ENCODE results near the gene SYNGR4.
A peak's percentile ranks its signal among the peaks of the same experiment; 100 is the strongest.
"Not testable (repeated sequence)": the region's sequence is repeated elsewhere in the genome, so short reads cannot be mapped to it uniquely, and the experiment has no call there.

SYNGR4 gene

GRCh38 chr19:48370955-48371354 is 6.8 kb downstream of the SYNGR4 start:
- DNase-seq (ENCODE audit: extremely low read depth in 1 of 2, low read depth in 1 of 2): no peak

- no peak for DNase-seq (ENCODE audit: extremely low read depth in 1 of 2, low read depth in 1 of 2)
These were observed 7.2 kb downstream of the SYNGR4 start for GRCh38 chr19:48371367-48371766.

GRCh38 chr19:48371771-48372170 is 7.6 kb downstream of the SYNGR4 start:
- not testable (repeated sequence) for DNase-seq (ENCODE audit: extremely low read depth in 1 of 2, low read depth in 1 of 2)

DNA sequence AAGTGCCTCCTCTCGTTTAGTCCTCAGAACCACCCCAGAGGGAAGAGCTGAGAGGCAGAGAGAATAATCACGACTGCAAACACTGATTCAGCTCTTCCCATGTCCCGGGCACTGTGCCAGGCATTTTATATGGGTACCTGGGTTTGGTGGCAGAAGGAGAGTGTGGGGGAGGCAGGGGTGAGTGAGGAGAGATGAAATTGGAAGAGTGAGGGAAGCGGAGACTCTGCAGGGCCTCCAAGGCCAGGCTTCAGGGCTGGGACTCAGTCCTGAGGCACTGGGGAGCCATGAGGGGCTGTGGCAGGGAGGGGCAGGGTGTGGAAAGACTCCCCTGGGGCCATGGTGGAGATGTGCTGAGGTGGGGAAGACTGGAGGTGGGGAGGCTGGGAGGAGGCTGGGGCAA is 8.7 kb downstream of the SYNGR4 start:
- DNase-seq (ENCODE audit: extremely low read depth in 1 of 2, low read depth in 1 of 2): no peak

GRCh38 chr19:48373567-48373966 is 9.4 kb downstream of the SYNGR4 start:
- no peak for DNase-seq (ENCODE audit: extremely low read depth in 1 of 2, low read depth in 1 of 2)

DNA sequence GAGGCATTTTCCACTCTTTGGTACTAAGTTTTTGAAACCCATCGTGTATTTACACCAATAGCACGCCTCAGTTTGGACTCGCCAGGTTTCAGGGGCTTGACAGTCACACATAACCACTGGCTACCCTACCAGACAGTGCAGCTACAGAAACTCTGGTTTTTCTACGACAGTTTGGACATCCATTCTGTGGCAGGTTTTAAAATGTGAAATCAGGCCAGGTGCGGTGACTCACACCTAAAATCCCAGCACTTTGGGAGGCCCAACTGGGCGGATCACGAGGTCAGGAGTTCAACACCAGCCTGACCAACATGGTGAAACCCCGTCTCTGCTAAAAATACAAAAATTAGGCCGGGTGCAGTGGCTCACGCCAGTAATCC is 14.0 kb downstream of the SYNGR4 start:
- DNase-seq (ENCODE audit: extremely low read depth in 1 of 2, low read depth in 1 of 2): no peak

DNA sequence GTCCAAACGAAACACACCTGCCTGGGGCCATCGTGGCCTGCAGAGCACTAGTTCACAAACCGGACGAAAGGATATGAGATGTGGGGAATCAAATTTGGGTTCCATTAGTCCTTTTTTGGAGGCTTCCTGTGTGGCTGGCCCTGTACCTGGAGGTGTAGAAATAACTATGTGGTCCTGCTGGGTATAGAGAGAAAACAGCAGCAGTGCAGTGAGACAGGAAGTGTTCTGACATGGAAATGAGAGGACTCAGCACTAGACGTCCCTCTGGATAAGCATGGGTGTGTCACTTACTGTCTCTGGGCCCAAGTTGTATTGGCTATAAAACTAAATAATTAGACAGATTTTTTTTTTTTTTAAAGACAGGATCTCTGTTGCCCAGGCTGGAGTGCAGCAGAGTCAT is 14.9 kb downstream of the SYNGR4 start:
- DNase-seq (ENCODE audit: extremely low read depth in 1 of 2, low read depth in 1 of 2): no peak

DNA sequence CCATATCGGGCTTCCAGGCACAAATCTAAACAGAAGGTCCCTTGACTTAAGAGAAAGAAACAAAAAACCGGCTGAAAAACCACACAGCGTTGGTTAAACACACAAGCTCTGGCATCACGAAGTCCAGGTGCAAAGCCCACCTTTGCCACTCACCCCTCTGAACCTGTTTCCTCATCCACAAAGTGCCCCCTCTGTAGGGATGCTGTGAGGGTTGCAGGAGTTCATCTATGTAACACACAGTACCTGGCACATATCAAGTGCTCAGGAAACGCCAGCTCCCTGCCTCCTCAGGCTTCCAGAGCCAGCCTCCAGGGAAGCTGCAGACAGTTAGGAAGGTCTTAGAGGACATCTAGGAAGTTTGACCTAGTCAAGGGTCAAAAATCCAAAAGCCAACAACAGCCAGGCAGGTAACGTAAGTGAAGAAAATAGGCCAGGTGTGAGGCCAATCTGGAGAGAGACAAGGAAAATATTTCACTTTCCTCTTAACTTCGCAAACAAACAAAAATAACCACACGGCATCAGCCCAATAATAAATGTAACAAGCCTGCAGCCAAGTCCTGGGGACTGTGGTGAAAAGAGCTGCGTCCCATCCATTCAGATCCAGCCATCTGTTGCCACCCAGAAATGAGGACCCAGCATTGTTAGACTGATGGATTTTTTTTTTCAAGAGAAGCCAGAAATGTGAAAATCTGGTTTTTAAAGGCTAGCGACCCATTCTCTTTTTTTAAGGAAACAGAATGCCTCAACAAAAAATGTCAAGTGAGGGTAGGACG is 17.2 kb downstream of the SYNGR4 start:
- no peak for DNase-seq (ENCODE audit: extremely low read depth in 1 of 2, low read depth in 1 of 2)

DNA sequence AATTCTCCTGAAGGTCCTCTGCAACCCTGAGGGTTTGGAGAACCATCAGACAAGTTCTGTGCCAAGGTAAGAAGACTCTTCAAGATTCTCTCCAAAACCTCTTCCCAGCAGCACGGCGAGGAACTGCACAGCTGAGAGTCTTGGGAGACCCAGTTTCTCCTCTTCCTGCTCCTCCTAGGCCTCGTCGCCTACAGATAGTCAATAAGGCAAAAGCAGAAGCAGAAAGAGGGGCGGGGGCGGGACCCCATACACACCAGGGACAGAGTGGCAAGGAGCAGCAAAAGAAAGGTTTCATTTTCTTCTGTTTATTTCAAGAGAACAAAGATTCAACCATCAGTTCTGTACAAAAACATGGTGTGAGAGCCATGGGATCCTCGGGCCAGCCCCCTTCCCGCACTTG is 18.1 kb downstream of the SYNGR4 start:
- no peak for DNase-seq (ENCODE audit: extremely low read depth in 1 of 2, low read depth in 1 of 2)

DNA sequence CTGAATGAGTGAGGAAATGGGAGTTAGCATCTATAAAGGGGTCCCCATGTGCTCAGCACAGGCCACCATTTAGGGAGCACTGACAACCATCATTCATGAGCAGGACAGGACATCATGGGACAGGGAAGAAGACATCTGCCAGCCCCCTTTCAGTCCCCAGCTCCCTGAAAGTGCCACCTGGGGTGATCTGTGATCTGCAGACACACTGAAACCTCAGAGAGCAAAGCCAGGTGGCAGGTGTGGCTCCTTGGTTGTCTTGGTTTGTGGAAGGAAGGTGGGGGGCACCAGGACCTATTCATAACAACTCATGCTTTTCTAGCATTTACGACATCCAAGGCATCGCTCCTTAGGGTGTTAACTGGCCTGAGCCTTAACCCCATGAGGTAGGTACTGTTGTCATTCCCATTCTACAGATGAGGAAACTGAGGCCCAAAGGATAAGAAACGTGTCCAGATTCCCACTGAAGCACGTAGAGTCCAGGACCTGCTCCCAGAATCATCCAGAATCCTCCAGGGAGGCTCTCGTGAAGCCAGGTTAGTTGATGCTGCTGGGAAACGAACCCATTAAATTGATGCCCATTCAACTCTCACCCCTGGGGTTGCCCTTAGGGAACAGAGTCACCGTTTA is 21.4 kb downstream of the SYNGR4 start:
- DNase-seq (ENCODE audit: extremely low read depth in 1 of 2, low read depth in 1 of 2): no peak

- DNase-seq (ENCODE audit: extremely low read depth in 1 of 2, low read depth in 1 of 2): no peak
These were observed 22.8 kb downstream of the SYNGR4 start for GRCh38 chr19:48386981-48387380.

DNA sequence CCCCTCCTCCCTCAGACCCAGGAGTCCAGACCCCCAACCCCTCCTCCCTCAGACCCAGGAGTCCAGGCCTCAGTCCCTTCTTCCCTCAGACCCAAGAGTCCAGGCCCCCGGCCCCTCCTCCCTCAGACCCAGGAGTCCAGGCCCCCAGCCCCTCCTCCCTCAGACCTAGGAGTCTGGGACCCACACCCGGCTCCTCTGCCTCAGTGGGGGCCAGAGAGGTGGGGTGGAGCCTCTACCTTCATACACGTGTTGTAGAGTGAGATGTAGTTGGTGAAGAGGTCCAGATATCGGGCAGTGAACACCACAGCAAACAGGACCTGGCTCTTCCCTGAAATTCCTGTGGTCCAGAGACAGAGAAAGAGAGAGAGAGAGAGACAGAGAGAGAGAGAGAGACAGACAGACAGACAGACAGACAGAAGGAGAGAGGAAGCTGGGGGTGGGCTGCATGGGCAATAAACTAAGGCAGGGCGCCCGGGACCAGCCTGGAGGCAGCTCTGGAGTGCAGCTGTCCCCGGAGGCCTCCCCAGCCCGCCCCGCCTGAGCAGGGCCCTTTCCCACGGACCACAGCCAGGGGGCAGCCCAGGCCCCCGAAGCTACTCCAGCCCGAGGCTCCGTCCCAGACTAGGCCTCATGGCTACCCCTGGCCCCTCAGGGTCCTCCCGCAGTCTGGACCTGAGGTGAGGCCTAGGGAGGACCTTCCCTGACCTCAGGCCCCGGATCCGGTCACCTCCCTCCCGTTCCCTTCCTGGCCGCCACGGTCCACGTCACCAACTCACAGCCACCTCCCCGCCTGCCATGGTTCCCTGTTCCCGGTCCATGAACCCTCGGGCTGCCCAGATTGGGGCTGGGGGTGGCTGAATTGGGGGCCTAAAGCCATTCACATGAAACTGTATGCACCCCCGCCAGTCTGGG is 26.3 kb downstream of the SYNGR4 start:
- DNase-seq (ENCODE audit: extremely low read depth in 1 of 2, low read depth in 1 of 2): peak in 1 of 2 donors; percentile 54

DNA sequence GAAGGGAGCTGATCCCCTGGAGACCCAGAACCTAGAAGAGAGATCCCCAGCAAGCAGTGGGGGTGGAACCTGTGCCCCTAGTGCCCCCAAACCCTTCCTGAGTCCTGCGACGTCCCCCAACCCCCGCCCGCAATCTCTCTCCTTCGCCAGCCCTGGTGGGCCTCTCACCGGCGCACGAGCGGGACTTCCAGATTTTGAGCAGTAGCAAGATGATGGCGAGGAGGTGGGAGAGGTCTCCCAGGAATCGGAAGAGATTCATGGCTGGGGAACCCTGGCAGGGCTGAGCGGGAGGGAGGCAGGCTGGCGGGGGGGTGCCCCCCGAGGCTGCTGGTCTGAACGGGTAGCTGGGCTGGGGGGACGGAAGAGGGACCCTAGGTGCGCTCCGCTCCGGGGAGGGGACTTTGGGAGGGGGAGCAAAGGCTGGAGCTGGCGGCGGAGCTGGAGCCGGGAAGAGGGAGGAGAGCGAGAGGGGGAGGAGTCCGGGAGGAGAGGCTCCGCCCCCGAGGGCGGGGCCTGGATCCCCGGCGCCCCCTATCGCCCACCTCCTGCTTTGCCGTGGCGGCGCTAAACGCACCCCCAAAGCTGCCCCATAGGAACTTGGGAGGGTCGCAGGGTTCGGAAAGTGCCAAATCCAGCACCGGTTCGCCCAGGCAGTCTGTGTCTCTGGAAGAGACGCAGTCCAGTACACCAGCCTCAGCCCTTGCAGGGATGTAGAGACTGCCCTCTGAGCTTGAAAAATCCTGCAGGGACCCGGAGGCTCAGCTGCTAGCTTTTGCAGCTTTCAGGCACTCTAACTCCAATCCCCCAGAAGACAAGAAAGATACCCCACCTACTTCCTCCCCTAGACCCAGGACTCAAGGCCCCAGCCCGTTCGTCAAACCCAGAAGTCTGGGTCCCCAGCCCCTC is 27.2 kb downstream of the SYNGR4 start, which contains the start of gene KDELR1:
TSS of gene KDELR1 (minus strand) at position 452 of the 906 bp plus-strand sequence. CDS start at position 259, 193 bp downstream.
- peak in 1 of 2 donors; percentile 66 for DNase-seq (ENCODE audit: extremely low read depth in 1 of 2, low read depth in 1 of 2)

GRCh38 chr19:48392006-48392344 is 27.8 kb downstream of the SYNGR4 start:
- DNase-seq (ENCODE audit: extremely low read depth in 1 of 2, low read depth in 1 of 2): not testable (repeated sequence)

GRCh38 chr19:48392860-48393558 is 28.8 kb downstream of the SYNGR4 start:
- no peak for DNase-seq (ENCODE audit: extremely low read depth in 1 of 2, low read depth in 1 of 2)

GRCh38 chr19:48393559-48394330 is 29.6 kb downstream of the SYNGR4 start, which contains the start of gene GRIN2D:
GRIN2D (plus strand) TSS chr19:48393668; CDS start chr19:48398393, 4,725 bp downstream.
- DNase-seq (ENCODE audit: extremely low read depth in 1 of 2, low read depth in 1 of 2): no peak

- DNase-seq (ENCODE audit: extremely low read depth in 1 of 2, low read depth in 1 of 2): no peak
These were observed 30.4 kb downstream of the SYNGR4 start for GRCh38 chr19:48394331-48395169.

DNA sequence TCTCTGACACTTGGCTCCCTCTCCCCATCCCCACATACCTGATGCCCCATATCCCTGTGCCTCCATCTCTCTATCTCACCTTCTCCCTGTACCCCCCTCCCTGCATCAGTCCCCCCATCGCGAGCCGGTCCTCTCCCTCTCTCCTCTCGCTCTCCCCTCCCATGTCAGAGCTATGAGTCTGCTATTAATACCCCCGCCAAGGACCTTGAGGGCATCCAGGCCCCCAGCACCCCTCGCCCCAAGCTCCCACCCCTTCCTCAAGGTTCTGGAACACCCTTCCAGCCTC is 30.9 kb downstream of the SYNGR4 start:
- no peak for DNase-seq (ENCODE audit: extremely low read depth in 1 of 2, low read depth in 1 of 2)
